ENCODE results near the gene ITGA1.

- TF ChIP-seq ZFP3 (CRISPR knock-in tag; IDR thresholded peaks at IDR 0.05), result no peak
- no peak for TF ChIP-seq GLIS3 (CRISPR knock-in tag; IDR thresholded peaks at IDR 0.05)
- TF ChIP-seq BACH2 (CRISPR knock-in tag; IDR thresholded peaks at IDR 0.05; ENCODE audit: borderline replicate concordance), result no peak
- TF ChIP-seq ZFP30 (CRISPR knock-in tag; IDR thresholded peaks at IDR 0.05), result no peak
- TF ChIP-seq ARNTL (CRISPR knock-in tag; IDR thresholded peaks at IDR 0.05; ENCODE audit: borderline replicate concordance, low read depth), result no peak
- no peak for TF ChIP-seq ZNF70 (CRISPR knock-in tag; IDR thresholded peaks at IDR 0.05)
- TF ChIP-seq ISL1 (CRISPR knock-in tag; IDR thresholded peaks at IDR 0.05), result no peak
Measured at GRCh38 chr5:52811067-52811749, 23.5 kb downstream of the ITGA1 start.

All from SK-N-SH treated with all-trans-retinoic acid at 6 μM for 48 hours (cell line).